Measurements from ENCODE around the gene KLK8.

The KLK8 gene

DNA sequence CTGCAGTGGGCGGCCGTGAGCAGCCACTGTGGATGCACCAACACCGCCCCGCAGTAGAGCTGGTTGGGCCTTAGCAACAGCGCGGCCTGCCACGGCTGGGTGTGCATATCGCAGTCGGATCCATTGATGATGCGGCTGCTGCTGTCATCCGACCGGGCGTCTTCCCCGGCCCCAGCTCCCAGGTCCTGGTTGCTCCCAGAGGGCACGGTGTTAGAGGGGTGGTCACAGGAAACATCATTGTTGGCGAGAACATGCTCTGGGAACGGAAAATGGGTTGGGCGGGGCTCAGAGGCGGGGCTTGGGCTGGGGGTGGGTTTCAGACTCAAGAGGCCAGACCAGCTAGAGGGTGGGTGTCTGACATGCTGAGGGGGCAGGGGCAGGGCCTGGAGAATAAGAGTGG lies 51.5 kb downstream of the KLK8 start:
- no peak for DNase-seq (ENCODE audit: low read depth)

DNA sequence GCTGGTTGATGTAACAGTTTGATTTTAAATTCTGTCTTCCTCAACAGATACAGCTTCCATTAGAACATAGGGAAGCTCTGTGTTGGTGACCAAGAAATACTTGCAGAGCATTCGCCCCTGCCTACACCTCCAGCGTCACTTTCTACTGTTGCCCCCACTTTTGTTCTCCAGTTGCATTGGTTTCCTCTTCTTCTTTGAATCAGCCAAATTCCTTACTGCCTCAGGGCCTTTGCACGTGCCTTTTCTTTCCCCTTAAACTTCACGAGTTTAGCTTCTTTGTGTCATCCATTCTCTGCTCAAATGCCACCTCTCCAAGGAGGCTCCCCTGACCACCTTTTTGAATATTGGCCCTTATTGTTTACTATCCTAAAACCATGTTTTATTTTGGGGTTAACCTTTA lies 54.3 kb downstream of the KLK8 start:
- no peak for DNase-seq (ENCODE audit: low read depth)
